WTC11 (cell line): Measurements from ENCODE around the gene ASCL2. TPM values are rescaled to one million over a fixed set of nuclear protein-coding genes. Genes with fewer than 3 reads are reported as not detected.
A peak's percentile ranks its signal among the peaks of the same experiment; 100 is the strongest.

ENCODE experiments used
- ATAC-seq: fragments of 200-7000 bp; cut with Tn5 transposase; 2 replicates; pipeline ENCODE4 v1.10.0; 2021; ENCODE audit warnings: mild to moderate bottlenecking, moderate library complexity
- CTCF ChIA-PET: fragments of 300-600 bp; sonication (Branson Sonifier 250); formaldehyde crosslinking; loops from one replicate; lab custom pipeline; 2021; ENCODE audit warnings: antibody characterized with exemption; lab: Charles Lee
- POLR2A ChIA-PET: fragments of 350-600 bp; sonication (Branson Sonifier 250); formaldehyde crosslinking; loops from one replicate; lab custom pipeline; 2021; ENCODE audit warnings: antibody characterized with exemption; lab: Charles Lee
- DNase-seq: peaks from one replicate; pipeline ENCODE4 v3.0.0; 2021; ENCODE audit warnings: low spot score
- H3K27ac Mint-ChIP-seq: 2 replicates; pipeline ENCODE4 v1.8.0; 2021; ENCODE audit warnings: mixed read lengths
- H3K27me3 Mint-ChIP-seq: 2 replicates; pipeline ENCODE4 v1.8.0; 2021; ENCODE audit warnings: low read depth, mild to moderate bottlenecking, moderate library complexity, mixed read lengths
- H3K36me3 Mint-ChIP-seq: 2 replicates; pipeline ENCODE4 v1.8.0; 2021; ENCODE audit warnings: mixed read lengths
- H3K4me1 Mint-ChIP-seq: 2 replicates; pipeline ENCODE4 v1.8.0; 2022; ENCODE audit warnings: mixed read lengths
- H3K4me3 Mint-ChIP-seq: 2 replicates; pipeline ENCODE4 v1.8.0; 2021; ENCODE audit warnings: mild to moderate bottlenecking, moderate library complexity, mixed read lengths
- H3K9me3 Mint-ChIP-seq: 2 replicates; pipeline ENCODE4 v1.8.0; 2021; ENCODE audit warnings: mixed read lengths
- AFF4 ChIP-seq: sonication (generic); formaldehyde crosslinking; IDR thresholded peaks from 2 replicates; pipeline ENCODE4 v1.8.1; 2023; ENCODE audit warnings: mild to moderate bottlenecking, missing genetic modification reagents, borderline replicate concordance
- ATF2 ChIP-seq: sonication (generic); formaldehyde crosslinking; IDR thresholded peaks from 2 replicates; pipeline ENCODE4 v1.8.1; 2022; ENCODE audit warnings: low read depth, missing genetic modification reagents, borderline replicate concordance
- E2F5 ChIP-seq: sonication (generic); formaldehyde crosslinking; IDR thresholded peaks from 2 replicates; pipeline ENCODE4 v1.8.1; 2022; ENCODE audit warnings: mild to moderate bottlenecking, moderate library complexity, missing genetic modification reagents
- GABPB1 ChIP-seq: sonication (generic); formaldehyde crosslinking; IDR thresholded peaks from 2 replicates; pipeline ENCODE4 v1.8.1; 2023; ENCODE audit warnings: mild to moderate bottlenecking, missing genetic modification reagents
- GRHL2 ChIP-seq: fragments of 250-450 bp; sonication (Bioruptor Pico); IDR thresholded peaks from 2 replicates; pipeline ENCODE4 v1.8.0; 2022; ENCODE audit warnings: mild to moderate bottlenecking, moderate library complexity; ENCODE audit not compliant: insufficient replicate concordance, severe bottlenecking
- MAX ChIP-seq: sonication (generic); formaldehyde crosslinking; IDR thresholded peaks from 2 replicates; pipeline ENCODE4 v1.8.0; 2022; ENCODE audit warnings: mild to moderate bottlenecking, missing genetic modification reagents
- MYBL2 ChIP-seq: sonication (generic); formaldehyde crosslinking; IDR thresholded peaks from 2 replicates; pipeline ENCODE4 v1.8.1; 2023; ENCODE audit warnings: mild to moderate bottlenecking, moderate library complexity, missing genetic modification reagents
- ZBTB21 ChIP-seq: sonication (generic); formaldehyde crosslinking; IDR thresholded peaks from 2 replicates; pipeline ENCODE4 v1.8.1; 2023; ENCODE audit warnings: mild to moderate bottlenecking, missing genetic modification reagents, borderline replicate concordance
- ZNF121 ChIP-seq: sonication (generic); formaldehyde crosslinking; IDR thresholded peaks from 2 replicates; pipeline ENCODE4 v1.8.0; 2023; ENCODE audit warnings: missing genetic modification reagents
- total RNA-seq: library from RNA; stranded (reverse); gene quantifications from 3 replicates; pipeline ENCODE4 v1.2.3, GENCODE V29; 2021
- TF ChIP-seq, protein P1 (sequence below): sonication (generic); formaldehyde crosslinking; IDR thresholded peaks from 2 replicates; pipeline ENCODE4 v1.8.1; 2022; ENCODE audit warnings: missing genetic modification reagents, borderline replicate concordance
- TF ChIP-seq, protein P2 (sequence below): sonication (generic); formaldehyde crosslinking; conservative IDR thresholded peaks from 2 replicates; pipeline ENCODE4 v1.8.1; 2022; ENCODE audit warnings: mild to moderate bottlenecking, missing genetic modification reagents

Gene ASCL2
- total RNA-seq, 1 experiment from 2014 or later: 0.24 TPM

- TF ChIP-seq, protein P1, sequence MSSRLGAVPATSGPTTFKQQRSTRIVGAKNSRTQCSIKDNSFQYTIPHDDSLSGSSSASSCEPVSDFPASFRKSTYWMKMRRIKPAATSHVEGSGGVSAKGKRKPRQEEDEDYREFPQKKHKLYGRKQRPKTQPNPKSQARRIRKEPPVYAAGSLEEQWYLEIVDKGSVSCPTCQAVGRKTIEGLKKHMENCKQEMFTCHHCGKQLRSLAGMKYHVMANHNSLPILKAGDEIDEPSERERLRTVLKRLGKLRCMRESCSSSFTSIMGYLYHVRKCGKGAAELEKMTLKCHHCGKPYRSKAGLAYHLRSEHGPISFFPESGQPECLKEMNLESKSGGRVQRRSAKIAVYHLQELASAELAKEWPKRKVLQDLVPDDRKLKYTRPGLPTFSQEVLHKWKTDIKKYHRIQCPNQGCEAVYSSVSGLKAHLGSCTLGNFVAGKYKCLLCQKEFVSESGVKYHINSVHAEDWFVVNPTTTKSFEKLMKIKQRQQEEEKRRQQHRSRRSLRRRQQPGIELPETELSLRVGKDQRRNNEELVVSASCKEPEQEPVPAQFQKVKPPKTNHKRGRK (CRISPR knock-in tag): no peak
- no peak for TF ChIP-seq ZNF121 (CRISPR knock-in tag)
Measured at GRCh38 chr11:2300290-2300935, 30.0 kb upstream of the ASCL2 start (continued).

DNA sequence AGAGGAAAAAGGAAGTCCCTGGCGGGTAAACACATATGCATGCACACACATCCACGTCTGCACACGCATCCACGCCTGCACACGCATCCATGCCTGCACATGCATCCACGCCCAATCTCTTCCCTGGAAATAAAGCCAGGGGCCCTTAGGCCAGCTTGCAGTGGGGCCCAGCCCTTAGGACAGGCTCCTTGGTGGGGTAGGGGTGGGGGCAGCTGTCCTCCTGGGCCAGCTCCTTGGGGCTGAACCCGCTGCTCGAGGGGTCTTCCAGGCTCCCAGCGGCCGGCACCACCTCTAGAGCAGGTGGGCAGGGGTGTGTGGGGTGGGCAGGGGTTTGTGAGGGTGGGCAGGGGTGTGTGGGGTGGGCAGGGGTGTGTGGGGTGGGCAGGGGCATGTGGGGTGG is 29.4 kb upstream of the ASCL2 start:
- Mint-ChIP-seq H3K36me3 (no peaks in the 10 kb centered on the region), H3K4me1 (no peaks in the 10 kb centered on the region), H3K27me3 (peaks cover 4% of the 10 kb centered on the region), H3K9me3 (no peaks in the 10 kb centered on the region), H3K4me3 (no peak overlapping the region), H3K27ac (no peak overlapping the region)
- no peak for ATAC-seq
- CTCF ChIA-PET: interaction anchor here (1.0 to 11.0 kb wide), 11 partner anchors 87 to 143 kb away, joined by 4 to 398 read pairs (median 8); partner anchors contain the start of gene TSSC4
- POLR2A ChIA-PET: no interaction called here
- DNase-seq: no peak
- TF ChIP-seq, protein P1 (CRISPR knock-in tag): no peak
- TF ChIP-seq GRHL2 (CRISPR knock-in tag) (no peak), GABPB1 (CRISPR knock-in tag) (no peak), E2F5 (CRISPR knock-in tag) (no peak), ZBTB21 (no peak), ZNF121 (CRISPR knock-in tag) (no peak), AFF4 (CRISPR knock-in tag) (no peak), MYBL2 (CRISPR knock-in tag) (no peak)
- TF ChIP-seq, protein P2, sequence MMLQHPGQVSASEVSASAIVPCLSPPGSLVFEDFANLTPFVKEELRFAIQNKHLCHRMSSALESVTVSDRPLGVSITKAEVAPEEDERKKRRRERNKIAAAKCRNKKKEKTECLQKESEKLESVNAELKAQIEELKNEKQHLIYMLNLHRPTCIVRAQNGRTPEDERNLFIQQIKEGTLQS: no peak

GRCh38 chr11:2298795-2299761 is 28.7 kb upstream of the ASCL2 start:
- H3K4me3 Mint-ChIP-seq: no peak overlapping the region
- TF ChIP-seq ATF2 (no peak), MAX (0 out of 2 replicates have a peak, but pooled peaks have one; percentile 30)
- H3K27ac Mint-ChIP-seq: no peak overlapping the region
- H3K4me1 Mint-ChIP-seq: no peaks in the 10 kb centered on the region
- H3K9me3 Mint-ChIP-seq: no peaks in the 10 kb centered on the region
- ATAC-seq: peak; percentile 91
- peaks cover 4% of the 10 kb centered on the region for H3K27me3 Mint-ChIP-seq
- ChIA-PET POLR2A (no interaction called here), CTCF (interaction anchor here (0.7 to 11.0 kb wide), 17 partner anchors 10 to 417 kb away, joined by 3 to 398 read pairs (median 6); partner anchors contain the start of gene TSSC4)
- no peaks in the 10 kb centered on the region for H3K36me3 Mint-ChIP-seq
- peak; percentile 72 for DNase-seq
